SK-N-SH treated with all-trans-retinoic acid at 6 μM for 48 hours (cell line): ENCODE results near the gene MTCL1.

ENCODE experiments used
- ARNTL ChIP-seq: fragments of 450-650 bp; formaldehyde crosslinking; IDR thresholded peaks from 2 replicates; pipeline ENCODE4 v1.5.0; 2020; ENCODE audit warnings: low read depth, mild to moderate bottlenecking, moderate library complexity, borderline replicate concordance
- CREB5 ChIP-seq: fragments of 250-450 bp; sonication (Bioruptor Pico); IDR thresholded peaks from 2 replicates; pipeline ENCODE4 v1.5.1; 2020; ENCODE audit warnings: low read depth, mild to moderate bottlenecking, moderate library complexity
- CSDC2 ChIP-seq: fragments of 250-450 bp; sonication (Bioruptor Pico); IDR thresholded peaks from 2 replicates; pipeline ENCODE4 v1.5.0; 2020; ENCODE audit warnings: mild to moderate bottlenecking, moderate library complexity
- GLIS3 ChIP-seq: fragments of 250-450 bp; sonication (Bioruptor Pico); IDR thresholded peaks from 2 replicates; pipeline ENCODE4 v1.5.0; 2020; ENCODE audit warnings: mild to moderate bottlenecking, moderate library complexity
- PATZ1 ChIP-seq: fragments of 250-450 bp; sonication (Bioruptor Pico); IDR thresholded peaks from 2 replicates; pipeline ENCODE4 v1.8.0; 2020; ENCODE audit warnings: mild to moderate bottlenecking, moderate library complexity, borderline replicate concordance
- POU6F1 ChIP-seq: fragments of 250-450 bp; sonication (Bioruptor Pico); IDR thresholded peaks from 2 replicates; pipeline ENCODE4 v1.8.0; 2021; ENCODE audit warnings: low read depth, mild to moderate bottlenecking, moderate library complexity, borderline replicate concordance
- PPARA ChIP-seq: fragments of 250-450 bp; sonication (Bioruptor Pico); IDR thresholded peaks from 2 replicates; pipeline ENCODE4 v1.5.0; 2020; ENCODE audit warnings: mild to moderate bottlenecking, borderline replicate concordance
- RARB ChIP-seq: fragments of 250-450 bp; sonication (Bioruptor Pico); IDR thresholded peaks from 2 replicates; pipeline ENCODE4 v1.8.0; 2021; ENCODE audit warnings: mild to moderate bottlenecking, moderate library complexity
- SNAI2 ChIP-seq: fragments of 250-450 bp; sonication (Bioruptor Pico); IDR thresholded peaks from 2 replicates; pipeline ENCODE4 v1.5.0; 2020; ENCODE audit warnings: mild to moderate bottlenecking, moderate library complexity
- TOX ChIP-seq: fragments of 250-450 bp; sonication (Bioruptor Pico); IDR thresholded peaks from 2 replicates; pipeline ENCODE4 v1.8.0; 2021; ENCODE audit warnings: mild to moderate bottlenecking, moderate library complexity, borderline replicate concordance
- TSHZ2 ChIP-seq: fragments of 250-450 bp; sonication (Bioruptor Pico); IDR thresholded peaks from 2 replicates; pipeline ENCODE4 v1.5.0; 2020; ENCODE audit warnings: mild to moderate bottlenecking, moderate library complexity
- ZFP3 ChIP-seq: fragments of 250-450 bp; sonication (Bioruptor Pico); IDR thresholded peaks from 2 replicates; pipeline ENCODE4 v1.5.0; 2020; ENCODE audit warnings: mild to moderate bottlenecking, moderate library complexity
- ZNF8 ChIP-seq: fragments of 450-650 bp; formaldehyde crosslinking; IDR thresholded peaks from 2 replicates; pipeline ENCODE4 v1.5.0; 2020; ENCODE audit warnings: mild to moderate bottlenecking, moderate library complexity

GRCh38 chr18:8773980-8774379 is 68.6 kb downstream of the MTCL1 start:
- TF ChIP-seq PATZ1 (CRISPR knock-in tag) (no peak), PPARA (CRISPR knock-in tag) (no peak), ARNTL (CRISPR knock-in tag) (no peak), CSDC2 (CRISPR knock-in tag) (no peak), ZFP3 (CRISPR knock-in tag) (no peak), TSHZ2 (CRISPR knock-in tag) (no peak), POU6F1 (CRISPR knock-in tag) (no peak), TOX (CRISPR knock-in tag) (no peak), RARB (no peak), ZNF8 (CRISPR knock-in tag) (no peak), GLIS3 (CRISPR knock-in tag) (no peak), SNAI2 (CRISPR knock-in tag) (no peak), CREB5 (CRISPR knock-in tag) (no peak)
